Loucy (cell line): Measurements from ENCODE around the gene RFX3.

Experiments used
- EZH2phosphoT487 ChIP-seq: fragments of 200-600 bp; IDR thresholded peaks from 2 replicates; pipeline ENCODE4 v1.6.1; 2018; ENCODE audit warnings: antibody characterized with exemption, mild to moderate bottlenecking, moderate library complexity, borderline replicate concordance
- TF ChIP-seq, protein P1 (sequence below): fragments of 200-600 bp; sonication (generic); conservative IDR thresholded peaks from 2 replicates; pipeline ENCODE4 v1.5.1; 2014; ENCODE audit warnings: mild to moderate bottlenecking, antibody characterized with exemption, low read length

DNA sequence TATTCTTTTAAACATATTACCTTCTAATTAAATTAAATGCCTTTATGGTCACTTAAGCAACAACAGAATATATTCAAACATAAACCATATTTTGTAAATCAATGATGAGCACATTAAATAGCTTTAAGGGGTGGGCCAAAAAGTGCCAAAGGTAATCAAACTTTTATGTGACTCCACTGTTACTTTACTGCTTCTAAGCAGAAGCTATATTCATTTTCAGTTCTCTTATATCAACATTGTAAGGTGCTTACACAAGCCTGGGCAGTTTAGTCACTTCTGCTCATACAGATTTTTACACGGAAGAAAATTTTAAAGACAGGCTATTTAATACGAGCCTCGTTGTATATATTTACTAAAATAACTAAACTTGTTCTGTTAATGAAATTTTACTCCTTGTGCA is 29.9 kb downstream of the RFX3 start:
- TF ChIP-seq, protein P1, sequence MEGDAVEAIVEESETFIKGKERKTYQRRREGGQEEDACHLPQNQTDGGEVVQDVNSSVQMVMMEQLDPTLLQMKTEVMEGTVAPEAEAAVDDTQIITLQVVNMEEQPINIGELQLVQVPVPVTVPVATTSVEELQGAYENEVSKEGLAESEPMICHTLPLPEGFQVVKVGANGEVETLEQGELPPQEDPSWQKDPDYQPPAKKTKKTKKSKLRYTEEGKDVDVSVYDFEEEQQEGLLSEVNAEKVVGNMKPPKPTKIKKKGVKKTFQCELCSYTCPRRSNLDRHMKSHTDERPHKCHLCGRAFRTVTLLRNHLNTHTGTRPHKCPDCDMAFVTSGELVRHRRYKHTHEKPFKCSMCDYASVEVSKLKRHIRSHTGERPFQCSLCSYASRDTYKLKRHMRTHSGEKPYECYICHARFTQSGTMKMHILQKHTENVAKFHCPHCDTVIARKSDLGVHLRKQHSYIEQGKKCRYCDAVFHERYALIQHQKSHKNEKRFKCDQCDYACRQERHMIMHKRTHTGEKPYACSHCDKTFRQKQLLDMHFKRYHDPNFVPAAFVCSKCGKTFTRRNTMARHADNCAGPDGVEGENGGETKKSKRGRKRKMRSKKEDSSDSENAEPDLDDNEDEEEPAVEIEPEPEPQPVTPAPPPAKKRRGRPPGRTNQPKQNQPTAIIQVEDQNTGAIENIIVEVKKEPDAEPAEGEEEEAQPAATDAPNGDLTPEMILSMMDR: no peak
- TF ChIP-seq EZH2phosphoT487: no peak
